MCF 10A (cell line): Measurements from ENCODE around the gene WFS1. TPM values are rescaled to one million over a fixed set of nuclear protein-coding genes. Genes with fewer than 3 reads are reported as not detected.

Experiments used
- BruUV-seq: library from RNA; stranded (reverse); fragments of 400-500 nt; replicated peaks from 2 replicates; lab custom pipeline; 2021; lab: Mats Ljungman, UMichigan
- CTCF ChIA-PET: fragments of 300-600 bp; sonication (Branson Sonifier 250); formaldehyde crosslinking; extraction: SDS; loops from one replicate; lab custom pipeline; 2021; ENCODE audit warnings: antibody characterized with exemption, inconsistent platforms; lab: Yijun Ruan, JAX
- POLR2A ChIA-PET: fragments of 300-600, 350-650 bp; sonication (Branson Sonifier 250); formaldehyde crosslinking; extraction: SDS; loops from one replicate; lab custom pipeline; 2020; ENCODE audit warnings: antibody characterized with exemption, inconsistent platforms; lab: Yijun Ruan, JAX
- DNase-seq: peaks from one replicate; pipeline ENCODE4 v3.0.0-alpha.2; 2018; ENCODE audit not compliant: unreplicated experiment
- H3K27ac Mint-ChIP-seq: one replicate; pipeline ENCODE4 v1.8.0; 2022; ENCODE audit warnings: mild to moderate bottlenecking, low read depth, mixed read lengths; ENCODE audit not compliant: unreplicated experiment
- H3K27me3 Mint-ChIP-seq: one replicate; pipeline ENCODE4 v1.8.0; 2022; ENCODE audit warnings: mixed read lengths; ENCODE audit not compliant: insufficient read depth, unreplicated experiment
- H3K36me3 Mint-ChIP-seq: one replicate; pipeline ENCODE4 v1.8.0; 2022; ENCODE audit warnings: mild to moderate bottlenecking, moderate library complexity, mixed read lengths; ENCODE audit not compliant: insufficient read depth, unreplicated experiment
- H3K4me1 Mint-ChIP-seq: one replicate; pipeline ENCODE4 v1.8.0; 2022; ENCODE audit warnings: mixed read lengths; ENCODE audit not compliant: insufficient read depth, unreplicated experiment
- H3K4me3 Mint-ChIP-seq: one replicate; pipeline ENCODE4 v1.8.0; 2022; ENCODE audit warnings: mild to moderate bottlenecking, moderate library complexity, mixed read lengths; ENCODE audit not compliant: unreplicated experiment
- H3K9me3 Mint-ChIP-seq: one replicate; pipeline ENCODE4 v1.8.0; 2022; ENCODE audit warnings: mixed read lengths; ENCODE audit not compliant: unreplicated experiment
- intact Hi-C: fragments of 100-400 bp; cut with micrococcal nuclease; formaldehyde crosslinking; loops from 2 replicates; pipeline ENCODE4 v1.14.1; 2022
- total RNA-seq: library from RNA; stranded (reverse); gene quantifications from 2 replicates; pipeline ENCODE4 v1.2.3, GENCODE V29; 2022
- TF ChIP-seq, protein P1 (sequence below): fragments of 200-600 bp; IDR thresholded peaks from one replicate; pipeline ENCODE4 v1.8.0; 2022; ENCODE audit warnings: antibody characterized with exemption, mild to moderate bottlenecking; ENCODE audit not compliant: unreplicated experiment

The WFS1 gene
- total RNA-seq, 1 experiment from 2014 or later, result 41.7 TPM

DNA sequence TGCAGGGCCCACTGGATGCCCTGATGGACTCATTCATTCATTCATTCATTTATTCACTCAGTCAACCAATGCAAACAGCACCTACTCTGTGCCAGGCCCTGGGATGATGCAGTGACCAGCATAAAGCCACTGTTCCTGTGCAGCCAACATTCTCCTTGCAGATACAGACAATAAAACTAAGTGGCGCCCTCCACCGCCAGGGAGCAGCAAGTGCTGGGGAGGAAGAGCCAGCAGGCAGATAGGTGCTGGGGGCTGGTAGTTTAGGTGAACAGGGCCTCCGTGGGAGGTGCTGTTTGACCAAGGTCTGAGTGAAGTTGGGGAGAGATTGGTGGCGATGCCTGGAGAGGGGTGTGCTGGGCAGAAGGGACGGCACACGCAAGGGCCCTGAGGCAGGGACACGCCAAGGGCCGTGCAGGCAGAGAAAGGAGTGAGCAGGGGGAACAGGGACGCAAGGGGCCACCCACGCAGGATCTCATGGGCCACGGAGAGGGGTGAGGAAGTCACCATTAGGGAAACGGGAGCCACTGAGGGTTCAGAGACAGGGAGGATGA, 65.5 kb downstream of the WFS1 start:
- Mint-ChIP-seq H3K4me1 (no peaks in the 10 kb centered on the region), H3K27ac (no peak overlapping the region), H3K9me3 (no peaks in the 10 kb centered on the region), H3K27me3 (peaks cover 11% of the 10 kb centered on the region), H3K36me3 (no peaks in the 10 kb centered on the region), H3K4me3 (no peak overlapping the region)
- ChIA-PET CTCF (interaction anchor here (0.6 to 20.3 kb wide), 5 partner anchors 61 to 1923 kb away, joined by 3 to 522 read pairs (median 4); no protein-coding TSS in a partner anchor), POLR2A (interaction anchor here (1.5 kb wide), 1 partner anchor 9 kb away, joined by 3 read pairs; no protein-coding TSS in a partner anchor)
- BruUV-seq, result no TSS peak
- intact Hi-C loops, result no loop called here
- TF ChIP-seq, protein P1, sequence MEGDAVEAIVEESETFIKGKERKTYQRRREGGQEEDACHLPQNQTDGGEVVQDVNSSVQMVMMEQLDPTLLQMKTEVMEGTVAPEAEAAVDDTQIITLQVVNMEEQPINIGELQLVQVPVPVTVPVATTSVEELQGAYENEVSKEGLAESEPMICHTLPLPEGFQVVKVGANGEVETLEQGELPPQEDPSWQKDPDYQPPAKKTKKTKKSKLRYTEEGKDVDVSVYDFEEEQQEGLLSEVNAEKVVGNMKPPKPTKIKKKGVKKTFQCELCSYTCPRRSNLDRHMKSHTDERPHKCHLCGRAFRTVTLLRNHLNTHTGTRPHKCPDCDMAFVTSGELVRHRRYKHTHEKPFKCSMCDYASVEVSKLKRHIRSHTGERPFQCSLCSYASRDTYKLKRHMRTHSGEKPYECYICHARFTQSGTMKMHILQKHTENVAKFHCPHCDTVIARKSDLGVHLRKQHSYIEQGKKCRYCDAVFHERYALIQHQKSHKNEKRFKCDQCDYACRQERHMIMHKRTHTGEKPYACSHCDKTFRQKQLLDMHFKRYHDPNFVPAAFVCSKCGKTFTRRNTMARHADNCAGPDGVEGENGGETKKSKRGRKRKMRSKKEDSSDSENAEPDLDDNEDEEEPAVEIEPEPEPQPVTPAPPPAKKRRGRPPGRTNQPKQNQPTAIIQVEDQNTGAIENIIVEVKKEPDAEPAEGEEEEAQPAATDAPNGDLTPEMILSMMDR, result no peak
- no peak for DNase-seq

DNA sequence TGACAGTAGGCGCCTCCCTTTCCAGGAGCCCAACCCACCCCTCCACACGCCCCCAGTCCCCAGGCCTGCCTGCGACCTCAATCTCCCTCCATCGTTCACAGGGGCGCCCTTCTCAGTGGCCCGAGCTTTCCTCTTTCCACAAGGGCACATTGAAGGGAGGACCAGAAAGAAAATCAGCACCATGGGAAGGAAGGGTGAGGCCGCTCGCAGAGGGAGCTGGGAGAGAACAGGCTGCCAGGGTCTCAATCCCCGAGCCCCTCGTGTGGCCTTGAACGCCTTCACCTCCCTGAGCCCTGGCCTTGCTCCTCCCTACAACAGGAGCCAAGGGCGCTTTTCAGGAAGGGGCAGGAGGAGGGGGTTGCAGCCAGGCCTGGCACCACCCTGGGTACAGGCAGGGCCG, 66.5 kb downstream of the WFS1 start:
- Mint-ChIP-seq H3K27me3 (peaks cover 11% of the 10 kb centered on the region), H3K36me3 (no peaks in the 10 kb centered on the region), H3K4me3 (no peak overlapping the region), H3K27ac (no peak overlapping the region), H3K4me1 (no peaks in the 10 kb centered on the region), H3K9me3 (no peaks in the 10 kb centered on the region)
- intact Hi-C loops, result no loop called here
- no peak for DNase-seq
- ChIA-PET CTCF (interaction anchor here (0.6 kb wide), 3 partner anchors 85 to 1857 kb away, joined by 3 to 4 read pairs (median 3); no protein-coding TSS in a partner anchor), POLR2A (no interaction called here)
- BruUV-seq, result no TSS peak
- TF ChIP-seq, protein P1, result no peak

DNA sequence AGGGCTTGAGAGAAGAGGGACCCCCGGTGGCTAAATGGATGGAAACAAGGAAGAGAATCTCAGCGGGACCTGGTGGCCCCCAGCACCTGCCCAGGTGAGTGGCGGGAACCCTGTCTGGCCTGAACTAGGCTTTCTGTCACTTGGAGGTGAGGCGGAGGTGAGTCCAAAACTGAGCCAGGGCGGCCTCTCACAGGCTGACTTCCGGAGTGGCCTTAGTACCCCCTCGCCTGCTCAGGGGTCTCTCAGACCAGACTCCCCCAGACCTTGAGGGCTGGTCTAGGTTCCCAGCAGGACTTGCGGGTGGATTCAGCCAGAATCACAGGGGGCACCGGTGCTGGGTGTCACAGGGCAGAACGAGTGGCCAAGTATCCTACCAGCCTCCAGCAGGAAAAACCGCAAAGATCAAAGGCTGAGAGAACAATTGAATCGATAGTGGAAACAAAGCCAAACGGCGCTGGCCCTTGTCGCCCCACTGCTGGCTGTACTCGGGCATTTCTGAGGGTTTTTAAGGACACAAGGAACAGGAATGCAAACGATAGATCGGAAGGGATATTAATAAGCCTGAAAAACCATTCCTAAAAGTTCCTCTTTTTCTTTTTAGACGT, 67.8 kb downstream of the WFS1 start:
- CTCF ChIA-PET, result no interaction called here
- POLR2A ChIA-PET, result no interaction called here
- TF ChIP-seq, protein P1, result no peak
- Mint-ChIP-seq H3K36me3 (no peaks in the 10 kb centered on the region), H3K27me3 (peaks cover 11% of the 10 kb centered on the region), H3K4me1 (no peaks in the 10 kb centered on the region), H3K9me3 (no peaks in the 10 kb centered on the region), H3K27ac (no peak overlapping the region), H3K4me3 (no peak overlapping the region)
- DNase-seq, result no peak
- BruUV-seq, result no TSS peak
- intact Hi-C loops, result no loop called here

DNA sequence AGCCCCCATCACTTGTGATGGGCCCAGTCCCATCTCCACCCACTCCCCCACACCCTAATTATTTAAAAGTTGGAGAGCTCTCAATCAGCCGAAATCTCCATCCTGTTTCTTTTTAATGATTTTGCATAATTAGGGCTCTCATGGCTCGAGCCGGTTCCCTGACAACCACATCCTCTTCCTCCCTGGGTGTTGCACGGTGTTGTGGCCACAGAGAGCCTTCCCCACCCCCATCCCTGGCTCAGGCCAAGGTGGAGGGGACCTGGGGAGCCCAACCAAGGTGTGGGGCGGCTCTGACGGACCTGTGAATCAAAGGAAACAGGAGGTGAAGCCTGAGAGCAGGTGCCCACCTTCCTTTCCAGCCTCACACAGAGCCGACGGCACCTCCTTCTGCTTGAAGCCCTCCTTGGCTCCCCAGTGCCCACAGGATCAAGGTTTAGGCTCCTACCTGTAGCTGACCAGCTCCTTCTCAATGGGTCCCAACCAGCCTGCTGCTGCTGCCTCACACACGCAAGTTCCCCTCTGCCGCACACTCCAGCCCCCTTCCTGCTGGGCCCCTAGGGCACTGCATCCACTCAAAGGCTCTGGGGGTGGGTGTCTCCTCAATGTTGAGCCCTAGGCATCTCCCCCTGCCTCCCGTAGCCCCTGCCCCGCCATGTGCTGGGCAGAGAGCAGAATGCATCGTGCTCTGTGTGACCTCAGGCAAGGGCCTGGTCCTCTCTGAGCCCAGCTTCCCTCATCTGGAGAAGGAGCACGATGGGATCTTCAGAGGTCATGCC, 68.7 kb downstream of the WFS1 start:
- BruUV-seq, result no TSS peak
- peaks cover 11% of the 10 kb centered on the region for H3K27me3 Mint-ChIP-seq
- ChIA-PET POLR2A (no interaction called here), CTCF (interaction anchor here (1.0 to 1.7 kb wide), 2 partner anchors 8 to 11 kb away, joined by 4 to 12 read pairs; no protein-coding TSS in a partner anchor)
- intact Hi-C loops, result no loop called here
- H3K27ac Mint-ChIP-seq, result no peak overlapping the region
- no peak overlapping the region for H3K4me3 Mint-ChIP-seq
- H3K36me3 Mint-ChIP-seq, result no peaks in the 10 kb centered on the region
- H3K4me1 Mint-ChIP-seq, result no peaks in the 10 kb centered on the region
- H3K9me3 Mint-ChIP-seq, result no peaks in the 10 kb centered on the region
- TF ChIP-seq, protein P1, result no peak
- DNase-seq, result no peak
